Measurements from ENCODE around the gene CD58.

Gene CD58

GRCh38 chr1:116465845-116466685, 104.8 kb downstream of the CD58 start:
- no peak for DNase-seq

- DNase-seq = no peak
Measured at GRCh38 chr1:116465477-116465844, 105.4 kb downstream of the CD58 start.
